ENCODE results near the gene C5AR1. TPM values are rescaled to one million over a fixed set of nuclear protein-coding genes. Genes with fewer than 3 reads are reported as not detected.

Gene C5AR1
- total RNA-seq, 1 donor from 2014 or later = 0.16 TPM

GRCh38 chr19:47306303-47306702 lies 3.4 kb upstream of the C5AR1 start:
- no peak for DNase-seq
- H3K4me1 Mint-ChIP-seq = peaks cover 1% of the 10 kb centered on the region
- no peaks in the 10 kb centered on the region for H3K9me3 Mint-ChIP-seq
- intact Hi-C loops (cut with micrococcal nuclease) = no loop called here
- H3K36me3 Mint-ChIP-seq (ENCODE audit: low read depth) = no peaks in the 10 kb centered on the region
- no peak overlapping the region for H3K4me3 Mint-ChIP-seq
- H3K27me3 Mint-ChIP-seq = peaks cover 9% of the 10 kb centered on the region
- H3K27ac Mint-ChIP-seq = no peak overlapping the region

DNA sequence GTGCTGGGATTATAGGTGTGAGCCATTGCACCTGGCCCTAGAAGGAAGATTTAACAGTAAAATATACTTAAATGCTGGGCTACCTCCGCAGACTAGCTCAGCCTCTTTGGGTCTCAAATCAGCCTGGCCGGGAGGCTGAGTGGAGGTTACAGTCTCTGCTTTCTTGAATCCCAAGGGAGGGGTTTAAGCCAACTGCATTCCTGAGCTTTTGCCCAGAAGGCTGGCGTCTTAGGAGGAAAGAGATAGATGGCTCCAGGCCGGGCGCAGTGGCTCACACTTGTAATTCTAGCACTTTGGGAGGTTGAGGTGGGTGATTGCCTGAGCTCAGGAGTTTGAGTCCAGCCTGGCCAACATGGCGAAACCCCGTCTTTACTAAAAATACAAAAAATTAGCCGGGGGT lies 623 bp upstream of the C5AR1 start:
- H3K4me1 Mint-ChIP-seq = peaks cover 1% of the 10 kb centered on the region
- intact Hi-C loops (cut with micrococcal nuclease) = no loop called here
- no peaks in the 10 kb centered on the region for H3K9me3 Mint-ChIP-seq
- peaks cover 9% of the 10 kb centered on the region for H3K27me3 Mint-ChIP-seq
- no peak overlapping the region for H3K4me3 Mint-ChIP-seq
- no peaks in the 10 kb centered on the region for H3K36me3 Mint-ChIP-seq (ENCODE audit: low read depth)
- H3K27ac Mint-ChIP-seq = no peak overlapping the region
- DNase-seq = no peak

DNA sequence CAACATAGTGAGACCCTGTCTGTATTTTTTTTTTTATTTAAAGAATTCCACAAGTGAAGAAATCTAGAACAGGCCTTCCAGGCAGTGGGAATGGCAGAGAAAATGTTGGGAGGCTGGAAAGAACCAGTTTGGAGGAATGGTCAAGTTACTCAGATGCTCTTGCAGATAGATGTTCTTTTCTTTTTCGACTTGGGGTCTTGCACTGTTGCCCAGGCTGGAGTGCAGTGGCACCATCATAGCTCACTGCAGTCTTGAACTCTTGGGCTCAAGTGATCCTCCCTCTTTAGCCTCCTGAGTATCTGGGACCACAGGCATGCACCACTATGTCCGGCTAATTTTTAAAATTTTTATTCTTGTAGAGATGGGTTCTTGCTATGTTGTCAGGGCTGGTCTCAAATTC lies 662 bp downstream of the C5AR1 start:
- H3K9me3 Mint-ChIP-seq = no peaks in the 10 kb centered on the region
- no peak overlapping the region for H3K4me3 Mint-ChIP-seq
- no peak overlapping the region for H3K27ac Mint-ChIP-seq
- H3K4me1 Mint-ChIP-seq = peaks cover 3% of the 10 kb centered on the region
- peaks cover 8% of the 10 kb centered on the region for H3K27me3 Mint-ChIP-seq
- no peaks in the 10 kb centered on the region for H3K36me3 Mint-ChIP-seq (ENCODE audit: low read depth)
- DNase-seq = no peak
- intact Hi-C loops (cut with micrococcal nuclease) = no loop called here

DNA sequence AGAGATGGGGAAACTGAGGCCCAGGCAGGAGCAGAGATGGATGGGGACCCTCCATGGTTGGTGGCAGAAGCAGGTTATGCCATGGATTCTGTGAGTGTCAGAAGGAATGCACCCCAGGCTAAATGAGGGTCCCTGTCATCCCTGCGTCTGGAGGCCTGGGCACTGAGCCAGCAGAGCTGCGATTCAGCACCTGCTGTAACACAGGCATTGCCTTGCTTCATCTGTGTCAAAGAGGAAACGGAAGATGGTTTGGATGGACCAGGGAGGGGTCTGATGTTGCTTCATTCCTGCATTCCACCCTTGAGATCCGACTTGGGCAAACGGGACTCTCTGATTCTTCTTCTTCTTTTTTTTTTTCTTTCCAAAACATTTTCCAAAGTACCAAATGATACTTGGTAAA lies 1.2 kb downstream of the C5AR1 start:
- Mint-ChIP-seq H3K4me1 (peaks cover 5% of the 10 kb centered on the region), H3K27me3 (peaks cover 6% of the 10 kb centered on the region), H3K36me3 (ENCODE audit: low read depth) (no peaks in the 10 kb centered on the region), H3K9me3 (no peaks in the 10 kb centered on the region), H3K27ac (no peak overlapping the region), H3K4me3 (no peak overlapping the region)
- intact Hi-C loops (cut with micrococcal nuclease) = no loop called here
- DNase-seq = no peak

DNA sequence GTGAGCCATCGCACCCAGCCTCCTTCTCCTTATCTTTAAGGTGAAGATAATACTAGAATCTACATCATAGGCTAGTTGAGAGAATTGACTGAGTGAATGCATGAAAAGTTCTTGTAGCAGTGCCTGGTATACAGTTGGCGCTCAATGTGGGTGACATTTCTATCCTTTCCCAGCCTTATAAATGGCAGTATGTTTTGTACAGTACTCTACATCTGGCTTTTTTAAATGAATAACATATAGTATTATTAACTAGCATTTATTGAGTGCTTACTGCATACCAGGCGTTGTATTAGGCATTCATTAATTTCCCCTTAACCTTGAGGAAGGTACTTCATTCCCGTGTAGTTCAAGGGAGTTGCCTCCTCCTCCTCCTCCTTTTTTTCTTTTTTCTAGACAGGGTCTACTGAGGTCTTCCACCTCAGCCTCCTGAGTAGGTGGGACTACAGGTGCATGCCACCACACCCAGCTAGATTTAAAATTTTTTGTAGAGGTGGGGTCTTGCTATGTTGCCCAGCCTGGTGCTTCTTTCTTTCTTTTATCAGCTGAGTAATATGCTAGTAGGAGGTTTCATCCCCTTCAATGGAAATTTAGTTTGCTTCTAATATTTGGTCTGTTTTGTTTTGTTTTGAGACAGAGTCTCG lies 2.8 kb downstream of the C5AR1 start:
- DNase-seq = no peak
- Mint-ChIP-seq H3K4me1 (peaks cover 5% of the 10 kb centered on the region), H3K36me3 (ENCODE audit: low read depth) (no peaks in the 10 kb centered on the region), H3K4me3 (no peak overlapping the region), H3K9me3 (no peaks in the 10 kb centered on the region), H3K27ac (no peak overlapping the region), H3K27me3 (peaks cover 2% of the 10 kb centered on the region)
- intact Hi-C loops (cut with micrococcal nuclease) = no loop called here

DNA sequence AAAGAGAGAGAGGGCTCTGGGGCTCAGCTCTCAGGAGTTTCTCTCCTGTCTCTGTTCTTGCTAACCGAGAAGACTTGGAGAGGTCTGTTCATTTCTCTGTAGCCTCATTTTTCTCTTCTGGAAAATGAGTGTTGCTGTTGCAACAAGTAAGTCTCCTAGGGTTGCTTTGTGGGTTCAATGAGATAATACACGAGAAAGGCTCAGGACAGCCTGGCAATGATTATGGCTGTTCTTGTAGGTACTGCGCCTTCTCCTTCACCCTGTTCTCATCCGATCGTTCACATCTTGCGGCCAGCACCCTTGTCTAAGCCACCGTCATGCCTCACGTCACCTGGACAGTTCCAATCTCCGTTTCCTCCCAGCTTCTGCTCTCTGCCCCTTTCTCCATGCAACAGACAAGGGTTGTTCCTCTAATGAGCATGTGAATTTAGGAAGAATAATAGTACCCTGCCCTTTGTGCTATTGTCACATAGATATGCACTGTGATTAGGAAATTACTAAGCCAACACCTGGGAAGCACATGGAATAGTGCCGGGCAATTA lies 4.2 kb downstream of the C5AR1 start:
- Mint-ChIP-seq H3K4me1 (peaks cover 5% of the 10 kb centered on the region), H3K9me3 (no peaks in the 10 kb centered on the region), H3K27me3 (peaks cover 2% of the 10 kb centered on the region), H3K4me3 (no peak overlapping the region), H3K36me3 (ENCODE audit: low read depth) (no peaks in the 10 kb centered on the region), H3K27ac (no peak overlapping the region)
- intact Hi-C loops (cut with micrococcal nuclease) = no loop called here
- DNase-seq = no peak

DNA sequence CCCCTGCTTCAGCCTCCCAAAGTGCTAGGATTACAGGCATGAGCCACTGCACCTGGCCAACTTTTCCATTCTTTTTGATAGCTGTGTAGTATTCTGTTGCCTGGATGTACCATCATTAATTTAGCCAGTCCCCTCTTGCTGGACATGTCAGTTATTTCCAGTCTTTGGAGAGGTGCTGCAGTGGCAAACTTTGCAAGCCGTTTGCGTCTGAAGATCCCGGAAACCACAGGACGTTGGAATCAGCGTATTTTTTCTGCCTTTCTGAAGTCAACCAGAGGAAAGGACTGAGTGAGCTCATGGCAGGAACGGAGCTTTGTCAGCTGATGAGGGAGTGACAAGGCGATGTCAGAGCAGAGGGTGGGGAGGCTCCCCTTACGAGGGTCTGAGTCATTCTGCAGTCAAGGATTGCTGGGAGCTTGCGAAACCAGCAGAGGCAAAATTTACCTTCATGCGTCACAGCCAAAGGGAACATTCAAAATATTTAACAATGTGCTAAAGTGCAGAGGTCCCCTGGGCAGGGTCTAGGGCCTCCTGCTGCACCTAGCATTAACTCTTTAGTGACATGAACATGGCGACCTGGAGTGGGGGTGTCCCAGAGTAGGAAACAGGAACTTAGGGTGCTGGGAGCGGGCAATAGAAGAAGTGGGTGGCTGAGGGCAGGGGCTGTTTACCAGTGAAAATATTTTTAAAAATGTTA lies 5.6 kb downstream of the C5AR1 start:
- intact Hi-C loops (cut with micrococcal nuclease) = no loop called here

DNA sequence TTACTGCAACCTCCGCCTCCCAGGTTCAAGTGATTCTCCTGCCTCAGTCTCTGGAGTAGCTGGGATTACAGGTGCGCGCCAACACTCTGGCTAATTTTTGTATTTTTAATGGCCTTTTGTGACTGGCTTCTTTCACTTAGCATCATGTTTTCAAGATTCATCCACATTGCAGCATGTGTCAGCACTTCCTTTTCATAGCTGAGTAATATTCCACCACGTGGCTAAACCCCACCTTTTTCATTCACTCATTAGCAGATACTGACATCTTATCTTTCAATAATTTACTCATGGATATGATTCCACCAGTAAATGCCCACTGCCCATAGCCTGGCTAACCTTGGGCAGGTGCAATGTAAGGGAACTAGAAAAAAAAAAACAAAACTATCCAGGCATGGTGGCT lies 6.9 kb downstream of the C5AR1 start:
- Mint-ChIP-seq H3K4me1 (peaks cover 5% of the 10 kb centered on the region), H3K27me3 (peaks cover 2% of the 10 kb centered on the region), H3K27ac (no peak overlapping the region), H3K36me3 (ENCODE audit: low read depth) (no peaks in the 10 kb centered on the region), H3K4me3 (no peak overlapping the region), H3K9me3 (no peaks in the 10 kb centered on the region)
- DNase-seq = no peak
- intact Hi-C loops (cut with micrococcal nuclease) = no loop called here

More for the DNA sequence above, 5.6 kb downstream of the C5AR1 start:
- no peak overlapping the region for H3K27ac Mint-ChIP-seq
- H3K4me1 Mint-ChIP-seq = peaks cover 5% of the 10 kb centered on the region
- H3K9me3 Mint-ChIP-seq = no peaks in the 10 kb centered on the region
- peaks cover 2% of the 10 kb centered on the region for H3K27me3 Mint-ChIP-seq
- DNase-seq = no peak
- no peak overlapping the region for H3K4me3 Mint-ChIP-seq
- H3K36me3 Mint-ChIP-seq (ENCODE audit: low read depth) = no peaks in the 10 kb centered on the region

DNA sequence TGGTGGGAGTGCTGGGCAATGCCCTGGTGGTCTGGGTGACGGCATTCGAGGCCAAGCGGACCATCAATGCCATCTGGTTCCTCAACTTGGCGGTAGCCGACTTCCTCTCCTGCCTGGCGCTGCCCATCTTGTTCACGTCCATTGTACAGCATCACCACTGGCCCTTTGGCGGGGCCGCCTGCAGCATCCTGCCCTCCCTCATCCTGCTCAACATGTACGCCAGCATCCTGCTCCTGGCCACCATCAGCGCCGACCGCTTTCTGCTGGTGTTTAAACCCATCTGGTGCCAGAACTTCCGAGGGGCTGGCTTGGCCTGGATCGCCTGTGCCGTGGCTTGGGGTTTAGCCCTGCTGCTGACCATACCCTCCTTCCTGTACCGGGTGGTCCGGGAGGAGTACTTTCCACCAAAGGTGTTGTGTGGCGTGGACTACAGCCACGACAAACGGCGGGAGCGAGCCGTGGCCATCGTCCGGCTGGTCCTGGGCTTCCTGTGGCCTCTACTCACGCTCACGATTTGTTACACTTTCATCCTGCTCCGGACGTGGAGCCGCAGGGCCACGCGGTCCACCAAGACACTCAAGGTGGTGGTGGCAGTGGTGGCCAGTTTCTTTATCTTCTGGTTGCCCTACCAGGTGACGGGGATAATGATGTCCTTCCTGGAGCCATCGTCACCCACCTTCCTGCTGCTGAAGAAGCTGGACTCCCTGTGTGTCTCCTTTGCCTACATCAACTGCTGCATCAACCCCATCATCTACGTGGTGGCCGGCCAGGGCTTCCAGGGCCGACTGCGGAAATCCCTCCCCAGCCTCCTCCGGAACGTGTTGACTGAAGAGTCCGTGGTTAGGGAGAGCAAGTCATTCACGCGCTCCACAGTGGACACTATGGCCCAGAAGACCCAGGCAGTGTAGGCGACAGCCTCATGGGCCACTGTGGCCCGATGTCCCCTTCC lies 10.5 kb downstream of the C5AR1 start:
- H3K27me3 Mint-ChIP-seq = peaks cover 2% of the 10 kb centered on the region
- no peak for DNase-seq
- peaks cover 3% of the 10 kb centered on the region for H3K4me1 Mint-ChIP-seq
- no peaks in the 10 kb centered on the region for H3K9me3 Mint-ChIP-seq
- no peak overlapping the region for H3K4me3 Mint-ChIP-seq
- H3K36me3 Mint-ChIP-seq (ENCODE audit: low read depth) = no peaks in the 10 kb centered on the region
- H3K27ac Mint-ChIP-seq = no peak overlapping the region
- intact Hi-C loops (cut with micrococcal nuclease) = no loop called here

DNA sequence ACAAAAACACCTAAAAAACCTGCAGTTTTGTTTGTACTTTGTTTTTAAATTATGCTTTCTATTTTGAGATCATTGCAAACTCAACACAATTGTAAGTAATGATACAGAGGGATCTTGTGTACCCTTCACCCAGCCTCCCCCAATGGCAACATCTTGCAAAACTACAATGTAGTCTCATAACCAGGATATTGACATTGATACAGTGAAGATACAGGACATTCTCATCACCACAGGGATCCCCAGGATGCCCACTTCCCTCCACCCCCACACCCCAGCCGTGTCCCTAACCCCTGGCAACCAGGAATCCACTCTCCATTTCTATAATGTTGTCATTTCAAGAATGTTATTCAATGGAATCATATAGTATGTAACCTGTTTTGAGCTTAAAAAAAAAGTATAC lies 12.0 kb downstream of the C5AR1 start:
- H3K36me3 Mint-ChIP-seq (ENCODE audit: low read depth) = no peaks in the 10 kb centered on the region
- intact Hi-C loops (cut with micrococcal nuclease) = no loop called here

GRCh38 chr19:47322058-47322457 lies 12.4 kb downstream of the C5AR1 start:
- Mint-ChIP-seq H3K4me3 (no peak overlapping the region), H3K36me3 (ENCODE audit: low read depth) (no peaks in the 10 kb centered on the region), H3K27ac (no peak overlapping the region), H3K4me1 (no peaks in the 10 kb centered on the region), H3K9me3 (no peaks in the 10 kb centered on the region), H3K27me3 (peaks cover 2% of the 10 kb centered on the region)
- intact Hi-C loops (cut with micrococcal nuclease) = no loop called here
- no peak for DNase-seq

More for the DNA sequence above, 12.0 kb downstream of the C5AR1 start:
- no peak for DNase-seq
- Mint-ChIP-seq H3K27ac (no peak overlapping the region), H3K4me1 (no peaks in the 10 kb centered on the region), H3K9me3 (no peaks in the 10 kb centered on the region), H3K4me3 (no peak overlapping the region), H3K27me3 (peaks cover 2% of the 10 kb centered on the region)

GRCh38 chr19:47323409-47323808 lies 13.7 kb downstream of the C5AR1 start:
- Mint-ChIP-seq H3K4me1 (no peaks in the 10 kb centered on the region), H3K9me3 (no peaks in the 10 kb centered on the region), H3K27ac (no peak overlapping the region), H3K36me3 (ENCODE audit: low read depth) (no peaks in the 10 kb centered on the region), H3K27me3 (peaks cover 2% of the 10 kb centered on the region), H3K4me3 (no peak overlapping the region)
- no peak for DNase-seq
- intact Hi-C loops (cut with micrococcal nuclease) = no loop called here

DNA sequence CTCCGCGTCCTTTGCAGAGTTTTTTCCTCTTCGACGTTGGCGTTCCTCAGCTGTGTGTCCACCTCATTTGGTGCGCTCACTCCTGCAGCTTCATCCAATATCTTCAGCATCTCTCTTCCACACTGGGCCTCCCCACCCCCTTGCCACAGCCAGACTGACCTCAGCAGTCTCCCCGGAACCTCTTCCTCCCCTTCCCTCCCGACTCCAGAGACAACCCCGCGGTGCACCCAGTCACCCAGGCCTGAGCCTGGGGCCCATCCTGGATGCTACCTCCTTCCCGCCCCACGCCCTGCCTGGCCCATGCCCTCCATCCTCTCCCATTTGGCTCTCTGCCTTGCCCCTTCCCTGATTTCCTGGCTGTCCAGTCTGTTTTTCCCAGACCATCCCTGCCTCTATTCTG lies 14.2 kb downstream of the C5AR1 start:
- Mint-ChIP-seq H3K4me1 (no peaks in the 10 kb centered on the region), H3K27ac (no peak overlapping the region), H3K9me3 (no peaks in the 10 kb centered on the region), H3K27me3 (peaks cover 2% of the 10 kb centered on the region), H3K36me3 (ENCODE audit: low read depth) (no peaks in the 10 kb centered on the region), H3K4me3 (no peak overlapping the region)
- no peak for DNase-seq
- intact Hi-C loops (cut with micrococcal nuclease) = no loop called here

- Mint-ChIP-seq H3K4me3 (no peak overlapping the region), H3K36me3 (ENCODE audit: low read depth) (no peaks in the 10 kb centered on the region), H3K9me3 (no peaks in the 10 kb centered on the region), H3K4me1 (no peaks in the 10 kb centered on the region), H3K27me3 (peaks cover 2% of the 10 kb centered on the region), H3K27ac (no peak overlapping the region)
- DNase-seq = no peak
- intact Hi-C loops (cut with micrococcal nuclease) = no loop called here
These were observed 14.8 kb downstream of the C5AR1 start for GRCh38 chr19:47324502-47324901.

Data from activated CD4-positive, alpha-beta T cell treated with anti-CD3 and anti-CD28 coated beads, Interleukin-2, amount 10 ng/mL, durations not matched to agents 24 days and 14 days (primary cell).